ENCODE data around the gene RFXANK.

- TF ChIP-seq, protein P1, sequence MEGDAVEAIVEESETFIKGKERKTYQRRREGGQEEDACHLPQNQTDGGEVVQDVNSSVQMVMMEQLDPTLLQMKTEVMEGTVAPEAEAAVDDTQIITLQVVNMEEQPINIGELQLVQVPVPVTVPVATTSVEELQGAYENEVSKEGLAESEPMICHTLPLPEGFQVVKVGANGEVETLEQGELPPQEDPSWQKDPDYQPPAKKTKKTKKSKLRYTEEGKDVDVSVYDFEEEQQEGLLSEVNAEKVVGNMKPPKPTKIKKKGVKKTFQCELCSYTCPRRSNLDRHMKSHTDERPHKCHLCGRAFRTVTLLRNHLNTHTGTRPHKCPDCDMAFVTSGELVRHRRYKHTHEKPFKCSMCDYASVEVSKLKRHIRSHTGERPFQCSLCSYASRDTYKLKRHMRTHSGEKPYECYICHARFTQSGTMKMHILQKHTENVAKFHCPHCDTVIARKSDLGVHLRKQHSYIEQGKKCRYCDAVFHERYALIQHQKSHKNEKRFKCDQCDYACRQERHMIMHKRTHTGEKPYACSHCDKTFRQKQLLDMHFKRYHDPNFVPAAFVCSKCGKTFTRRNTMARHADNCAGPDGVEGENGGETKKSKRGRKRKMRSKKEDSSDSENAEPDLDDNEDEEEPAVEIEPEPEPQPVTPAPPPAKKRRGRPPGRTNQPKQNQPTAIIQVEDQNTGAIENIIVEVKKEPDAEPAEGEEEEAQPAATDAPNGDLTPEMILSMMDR (IDR thresholded peaks at IDR 0.05) = no peak
- TF ChIP-seq EP300 (IDR thresholded peaks at IDR 0.05) = no peak
- no peak for TF ChIP-seq POLR2AphosphoS5 (IDR thresholded peaks at IDR 0.05)
- no peak for TF ChIP-seq POLR2A (IDR thresholded peaks at IDR 0.05)
Measured at GRCh38 chr19:19157808-19158207, 34.2 kb upstream of the RFXANK start.

All from sigmoid colon (tissue), 4 donors.